Endothelial cell of umbilical vein (primary cell): Measurements from ENCODE around the gene TK2. TPM values are rescaled to one million over a fixed set of nuclear protein-coding genes. Genes with fewer than 3 reads are reported as not detected.

Experiments used
- BruUV-seq: library from RNA; stranded (reverse); fragments of 400-500 nt; replicated peaks from 2 replicates; lab custom pipeline; 2021; lab: Mats Ljungman, UMichigan
- CTCF ChIA-PET: fragments of 300-600, 350-600 bp; sonication (Branson Sonifier 250); formaldehyde crosslinking; loops from one replicate; lab custom pipeline; 2021; ENCODE audit warnings: antibody characterized with exemption, inconsistent platforms; lab: Charles Lee
- POLR2A ChIA-PET: fragments of 300-600, 350-600 bp; sonication (Branson Sonifier 250); formaldehyde crosslinking; loops from one replicate; lab custom pipeline; 2021; ENCODE audit warnings: antibody characterized with exemption, inconsistent platforms; lab: Charles Lee
- DNase-seq: peaks from one replicate; pipeline ENCODE4 v3.0.0-alpha.2; 2011; ENCODE audit warnings: low read depth, low spot score
- FAIRE-seq: peaks from 2 replicates; lab custom pipeline; 2011; peaks lifted over from hg19 to GRCh38; lab: Jason Lieb, UNC
- H2AFZ ChIP-seq: 2 replicates; pipeline ENCODE4 v1.6.0; 2012; ENCODE audit warnings: low read depth, low read length, control low read depth, inconsistent platforms
- H3K27ac ChIP-seq: 2 replicates; pipeline ENCODE4 v1.5.1; 2011; ENCODE audit warnings: low read depth, mild to moderate bottlenecking, control low read depth, low read length, moderate library complexity; ENCODE audit not compliant: insufficient read depth
- H3K27me3 ChIP-seq, 2 experiments: 2 replicates each; pipeline versions ENCODE4 v1.6.0 to v1.6.1; 2011; ENCODE audit warnings: low read length in 2 of 2, mixed read lengths in 1 of 2; ENCODE audit not compliant: control insufficient read depth in 2 of 2, insufficient read depth in 2 of 2
- H3K36me3 ChIP-seq, 2 experiments: 2 replicates in 1 of 2; 3 replicates in 1 of 2; pipeline ENCODE4 v1.5.1; 2011; ENCODE audit warnings: low read length in 2 of 2, mild to moderate bottlenecking in 1 of 2, moderate library complexity in 1 of 2; ENCODE audit not compliant: control insufficient read depth in 2 of 2, insufficient read depth in 2 of 2; ENCODE audit errors: extremely low read depth in 1 of 2
- H3K4me1 ChIP-seq: 3 replicates; pipeline ENCODE4 v1.5.1; 2011; ENCODE audit warnings: mild to moderate bottlenecking, low read length; ENCODE audit not compliant: control insufficient read depth, insufficient read depth; ENCODE audit errors: extremely low read depth
- H3K4me2 ChIP-seq: 2 replicates; pipeline ENCODE4 v1.6.1; 2011; ENCODE audit warnings: low read length, control low read depth, mixed read lengths; ENCODE audit not compliant: insufficient read depth
- H3K4me3 ChIP-seq, 3 experiments: fragments of 200-600 bp in 1 of 3; sonication (generic), shearing (Covaris generic) in 1 of 3; replicated peaks in 1 of 3; 2 replicates each; pipeline ENCODE4 v1.5.1; 2011 to 2016; ENCODE audit warnings: control low read depth in 3 of 3, low read length in 3 of 3, mild to moderate bottlenecking in 2 of 3, inconsistent platforms in 1 of 3, low read depth in 1 of 3, moderate library complexity in 1 of 3; ENCODE audit not compliant: insufficient read depth in 1 of 3
- H3K79me2 ChIP-seq: 2 replicates; pipeline ENCODE4 v1.6.0; 2012; ENCODE audit warnings: low read length, inconsistent platforms; ENCODE audit not compliant: control insufficient read depth, insufficient read depth
- H3K9ac ChIP-seq: replicated peaks from 2 replicates; pipeline ENCODE3; 2011; ENCODE audit warnings: low read length, control low read depth; ENCODE audit not compliant: insufficient read depth; ENCODE audit errors: extremely low read depth
- H3K9me1 ChIP-seq: replicated peaks from 3 replicates; pipeline ENCODE4 v1.6.0; 2011; ENCODE audit warnings: mild to moderate bottlenecking, low read length; ENCODE audit not compliant: control insufficient read depth, insufficient read depth; ENCODE audit errors: extremely low read depth
- H3K9me3 ChIP-seq: replicated peaks from 2 replicates; pipeline ENCODE4 v1.5.1; 2012; ENCODE audit warnings: low read length, inconsistent platforms; ENCODE audit not compliant: control insufficient read depth, insufficient read depth
- H4K20me1 ChIP-seq: replicated peaks from 2 replicates; pipeline ENCODE3; 2011; ENCODE audit warnings: mild to moderate bottlenecking, low read length; ENCODE audit not compliant: control insufficient read depth, insufficient read depth; ENCODE audit errors: extremely low read depth
- EZH2 ChIP-seq: IDR thresholded peaks from 2 replicates; pipeline ENCODE4 v1.6.1; 2012; ENCODE audit warnings: borderline replicate concordance, low read depth, mild to moderate bottlenecking, moderate library complexity, low read length, inconsistent platforms; ENCODE audit not compliant: severe bottlenecking
- FOS ChIP-seq: IDR thresholded peaks from 2 replicates; pipeline ENCODE4 v1.6.1; 2011; ENCODE audit warnings: mild to moderate bottlenecking, low read length, moderate library complexity, borderline replicate concordance; ENCODE audit not compliant: insufficient read depth
- GATA2 ChIP-seq: IDR thresholded peaks from 2 replicates; pipeline ENCODE4 v1.7.0; 2011; ENCODE audit warnings: low read depth, mild to moderate bottlenecking, moderate library complexity, mixed read lengths, low read length; ENCODE audit not compliant: insufficient read length, insufficient read depth
- JUN ChIP-seq: IDR thresholded peaks from 2 replicates; pipeline ENCODE4 v1.6.1; 2011; ENCODE audit warnings: borderline replicate concordance, low read depth; ENCODE audit not compliant: insufficient read length, insufficient read depth
- MYC ChIP-seq: IDR thresholded peaks from one replicate; pipeline ENCODE4 v1.6.1; 2011; ENCODE audit warnings: mild to moderate bottlenecking, low read depth, low read length
- POLR2A ChIP-seq: IDR thresholded peaks from 2 replicates; pipeline ENCODE4 v1.6.1; 2012; ENCODE audit warnings: low read depth, mild to moderate bottlenecking, control low read depth, low read length
- POLR2AphosphoS5 ChIP-seq: IDR thresholded peaks from 2 replicates; pipeline ENCODE4 v1.6.1; 2012; ENCODE audit warnings: low read depth, mild to moderate bottlenecking, control low read depth, low read length, moderate library complexity; ENCODE audit not compliant: insufficient read depth
- dilution Hi-C: fragments of 300-500 bp; cut with MboI; formaldehyde crosslinking; loops from one replicate; pipeline ENCODE4 v1.15.0; 2019; ENCODE audit warnings: low sequenced_read_pairs; ENCODE audit not compliant: extremely low pct_ligation_motif_present
- intact Hi-C: fragments of 100-400 bp; cut with micrococcal nuclease; formaldehyde crosslinking; loops from one replicate; pipeline ENCODE4 v1.10.0; 2022
- polyA plus RNA-seq, 4 experiments: library from polyadenylated mRNA; depleted of rRNA in 3 of 4; stranded (reverse) in 3 of 4; unstranded in 1 of 4; fragments of >200 nt; gene quantifications; 2 replicates each; pipeline versions ENCODE4 v1.2.1 to v1.2.3, GENCODE V29; 2011 to 2012; ENCODE audit warnings: missing spikeins in 1 of 4
- total RNA-seq: library from RNA; stranded (reverse); gene quantifications from 2 replicates; pipeline ENCODE4 v1.2.3, GENCODE V29; 2021
- TF ChIP-seq, protein P1 (sequence below), 2 donors: IDR thresholded peaks; 1 replicate in 1 of 2; 2 replicates in 1 of 2; pipeline ENCODE4 v1.5.1; 2011; ENCODE audit warnings: low read length in 2 of 2, mild to moderate bottlenecking in 2 of 2, moderate library complexity in 2 of 2, control low read depth in 1 of 2, inconsistent platforms in 1 of 2, low read depth in 1 of 2; ENCODE audit not compliant: insufficient read depth in 1 of 2; ENCODE audit errors: extremely low read depth in 1 of 2
- TF ChIP-seq, protein P2 (sequence below): IDR thresholded peaks from 2 replicates; pipeline ENCODE4 v1.6.1; 2011; ENCODE audit not compliant: insufficient read depth, insufficient read length

The TK2 gene
- total and polyA plus RNA-seq, 2 donors (not counting 3 experiments of a cell fraction or from before 2014, with no cell fraction given) = 12.1 to 25.2 TPM

DNA sequence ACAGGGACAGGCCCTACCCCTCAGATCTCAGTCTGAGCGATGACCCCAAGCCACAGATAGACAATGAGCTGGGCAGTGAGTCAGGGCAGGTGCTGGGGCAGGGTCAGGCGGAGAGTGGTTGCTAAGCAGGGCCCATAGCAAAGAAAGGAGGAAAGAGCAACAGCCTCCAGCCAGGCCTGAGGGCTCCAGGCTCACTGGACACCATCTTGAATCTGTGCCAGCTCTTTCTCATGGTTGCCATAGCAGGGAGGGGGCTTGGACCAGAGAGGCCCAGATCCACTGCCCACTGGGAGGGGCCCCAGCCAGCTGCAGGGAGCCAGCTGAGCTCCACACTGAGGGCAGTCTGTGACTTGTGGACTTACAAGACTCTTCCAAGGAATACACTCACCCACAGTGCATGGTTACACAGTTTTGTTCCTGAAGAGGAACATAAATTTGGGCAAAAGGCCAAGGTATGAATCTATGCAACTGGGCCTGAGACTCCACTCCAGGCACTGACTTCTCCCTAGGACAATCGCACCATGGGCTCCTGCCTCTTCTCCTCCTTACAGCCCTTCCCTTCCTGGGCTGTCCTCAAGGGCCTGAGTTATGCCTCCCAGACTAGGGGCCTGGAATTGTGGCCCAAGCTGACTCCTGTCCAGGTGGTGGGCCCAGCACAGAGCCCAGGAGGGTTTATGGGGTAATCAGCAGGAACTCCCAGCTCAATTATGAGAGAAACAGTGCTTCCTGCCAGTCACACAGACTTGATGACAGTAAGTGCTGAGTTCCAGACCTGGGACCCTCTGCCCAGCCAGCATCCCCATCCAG is 62.9 kb downstream of the TK2 start:
- H3K36me3 ChIP-seq = no peaks in the 10 kb centered on the region
- no peak overlapping the region for H3K4me3 ChIP-seq
- H3K27me3 ChIP-seq = no peaks in the 10 kb centered on the region
- TF ChIP-seq MYC (no peak), GATA2 (no peak), JUN (no peak), FOS (no peak), POLR2A (no peak), EZH2 (no peak), POLR2AphosphoS5 (no peak)
- TF ChIP-seq, protein P1, sequence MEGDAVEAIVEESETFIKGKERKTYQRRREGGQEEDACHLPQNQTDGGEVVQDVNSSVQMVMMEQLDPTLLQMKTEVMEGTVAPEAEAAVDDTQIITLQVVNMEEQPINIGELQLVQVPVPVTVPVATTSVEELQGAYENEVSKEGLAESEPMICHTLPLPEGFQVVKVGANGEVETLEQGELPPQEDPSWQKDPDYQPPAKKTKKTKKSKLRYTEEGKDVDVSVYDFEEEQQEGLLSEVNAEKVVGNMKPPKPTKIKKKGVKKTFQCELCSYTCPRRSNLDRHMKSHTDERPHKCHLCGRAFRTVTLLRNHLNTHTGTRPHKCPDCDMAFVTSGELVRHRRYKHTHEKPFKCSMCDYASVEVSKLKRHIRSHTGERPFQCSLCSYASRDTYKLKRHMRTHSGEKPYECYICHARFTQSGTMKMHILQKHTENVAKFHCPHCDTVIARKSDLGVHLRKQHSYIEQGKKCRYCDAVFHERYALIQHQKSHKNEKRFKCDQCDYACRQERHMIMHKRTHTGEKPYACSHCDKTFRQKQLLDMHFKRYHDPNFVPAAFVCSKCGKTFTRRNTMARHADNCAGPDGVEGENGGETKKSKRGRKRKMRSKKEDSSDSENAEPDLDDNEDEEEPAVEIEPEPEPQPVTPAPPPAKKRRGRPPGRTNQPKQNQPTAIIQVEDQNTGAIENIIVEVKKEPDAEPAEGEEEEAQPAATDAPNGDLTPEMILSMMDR (IDR thresholded peaks at IDR 0.05; ENCODE audit: extremely low read depth in 1 of 2, insufficient read depth in 1 of 2, low read depth in 1 of 2, low read length in 2 of 2) = no peak
- TF ChIP-seq, protein P2, sequence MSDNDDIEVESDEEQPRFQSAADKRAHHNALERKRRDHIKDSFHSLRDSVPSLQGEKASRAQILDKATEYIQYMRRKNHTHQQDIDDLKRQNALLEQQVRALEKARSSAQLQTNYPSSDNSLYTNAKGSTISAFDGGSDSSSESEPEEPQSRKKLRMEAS = no peak
- no peaks in the 10 kb centered on the region for H4K20me1 ChIP-seq
- FAIRE-seq (peak; percentile 49), DNase-seq (peak; percentile 69)
- H3K4me1 ChIP-seq = peaks cover 2% of the 10 kb centered on the region
- no peaks in the 10 kb centered on the region for H3K79me2 ChIP-seq
- H3K9ac ChIP-seq = no peak overlapping the region
- ChIA-PET CTCF (interaction anchor here (0.6 to 2.0 kb wide), 8 partner anchors 10 to 143 kb away, joined by 3 to 12 read pairs (median 6); partner anchors contain the start of gene CKLF), POLR2A (no interaction called here)
- dilution Hi-C loops (no loop called here), intact Hi-C loops (no loop called here)
- no peaks in the 10 kb centered on the region for H3K9me3 ChIP-seq
- H3K4me2 ChIP-seq = no peak overlapping the region
- H2AFZ ChIP-seq = no peak overlapping the region
- no peak overlapping the region for H3K27ac ChIP-seq
- H3K9me1 ChIP-seq = no peaks in the 10 kb centered on the region
- no TSS peak for BruUV-seq
